ENCODE data around the gene LNPEP.
"Not testable (repeated sequence)": the region's sequence is repeated elsewhere in the genome, so short reads cannot be mapped to it uniquely, and the experiment has no call there.

The LNPEP gene

DNA sequence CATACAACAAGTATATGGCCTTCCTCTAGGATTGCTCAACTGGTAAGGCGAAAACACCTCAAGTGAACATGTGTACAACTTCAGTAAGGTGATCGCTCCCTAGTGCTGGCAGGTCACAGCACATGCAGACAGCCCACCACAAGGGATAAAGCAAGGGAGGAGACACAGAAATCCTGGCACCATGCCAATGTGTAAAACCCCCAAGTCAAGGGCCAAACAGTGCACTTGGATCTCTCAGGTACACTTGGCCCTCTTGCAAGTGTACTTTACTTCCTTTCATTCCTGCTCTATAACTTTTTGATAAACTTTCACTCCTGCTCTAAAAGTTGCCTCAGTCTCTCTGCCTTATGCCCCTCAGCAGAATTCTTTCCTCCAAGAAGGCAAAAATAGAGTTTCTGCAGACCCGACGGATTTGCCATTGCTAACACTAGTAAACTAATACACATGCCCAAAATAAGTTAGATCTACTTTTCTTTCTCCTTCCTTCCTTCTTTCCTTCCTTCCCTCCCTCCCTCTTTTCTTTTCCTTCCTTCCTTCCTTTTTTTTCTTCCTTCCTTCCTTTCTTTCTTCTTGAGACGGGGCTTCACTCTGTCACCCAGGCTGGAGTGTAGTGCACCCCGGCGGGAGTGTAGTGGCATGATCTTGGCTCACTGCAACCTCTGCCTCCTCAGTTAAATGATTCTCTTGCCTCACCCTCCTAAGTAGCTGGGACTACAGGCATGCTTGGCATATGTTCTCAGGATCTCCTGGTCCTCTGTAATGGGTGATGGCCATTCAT is 6.8 kb upstream of the LNPEP start:
- no peak for DNase-seq (ENCODE audit: low read depth in 3 of 3, low spot score in 1 of 3)

DNA sequence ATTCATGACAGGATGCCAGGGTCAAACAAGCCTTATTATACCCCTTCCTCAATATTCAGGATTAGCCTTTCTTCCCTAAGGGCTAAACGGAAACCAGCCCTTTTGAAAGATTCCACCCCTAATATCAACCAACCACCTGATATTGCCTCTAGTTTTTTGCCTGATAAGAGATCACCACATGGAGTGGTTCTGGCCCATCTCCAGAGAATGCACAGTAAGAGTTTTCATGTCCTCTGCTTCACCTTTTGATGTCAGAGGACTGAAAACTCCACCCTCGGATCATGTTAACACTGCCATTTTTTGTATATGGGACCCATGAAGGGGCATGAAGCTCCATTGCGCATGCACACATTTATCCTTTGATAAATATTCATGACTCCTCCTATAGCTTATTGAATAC is 5.8 kb upstream of the LNPEP start:
- DNase-seq (ENCODE audit: low read depth in 3 of 3, low spot score in 1 of 3) = no peak

DNA sequence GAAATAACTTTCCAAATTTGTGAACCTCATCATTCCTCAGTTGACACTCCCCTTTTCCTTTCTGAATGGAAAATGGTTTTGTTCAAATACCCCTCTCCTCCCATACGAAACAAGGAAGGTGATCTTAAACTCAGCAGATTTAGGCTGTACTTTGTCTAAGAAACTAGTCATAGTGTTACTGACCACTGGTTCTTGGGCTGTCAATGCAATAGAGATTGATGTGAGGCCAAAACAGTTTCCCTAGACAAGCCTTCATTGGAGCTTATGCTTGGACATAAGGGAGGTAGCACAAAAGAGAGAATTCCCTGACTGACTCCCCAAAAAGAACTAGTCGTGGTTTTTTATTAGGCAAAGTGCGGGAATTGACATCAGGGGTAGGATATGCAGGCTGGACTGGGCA is 5.3 kb upstream of the LNPEP start:
- no peak for DNase-seq (ENCODE audit: low read depth in 3 of 3, low spot score in 1 of 3)

DNA sequence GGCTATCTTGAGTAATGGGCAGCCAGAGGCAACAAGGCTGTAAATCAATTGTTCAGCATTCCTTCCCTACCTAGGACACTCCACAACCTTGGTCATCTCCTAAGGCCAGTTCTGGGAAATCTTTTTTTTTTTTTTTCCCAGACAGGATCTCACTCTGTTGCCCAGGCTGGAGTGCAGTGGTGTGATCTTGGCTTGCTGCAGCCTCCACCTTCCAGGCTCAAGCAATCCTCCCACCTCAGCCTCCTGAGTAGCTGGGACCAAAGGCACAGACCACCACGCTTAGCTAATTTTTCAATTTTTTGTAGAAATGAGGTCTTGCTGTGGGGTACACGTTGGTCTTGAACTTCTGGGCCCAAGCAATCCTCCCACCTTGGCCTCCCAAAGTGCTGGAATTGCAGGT is 4.8 kb upstream of the LNPEP start:
- DNase-seq (ENCODE audit: low read depth in 3 of 3, low spot score in 1 of 3) = not testable (repeated sequence)

DNA sequence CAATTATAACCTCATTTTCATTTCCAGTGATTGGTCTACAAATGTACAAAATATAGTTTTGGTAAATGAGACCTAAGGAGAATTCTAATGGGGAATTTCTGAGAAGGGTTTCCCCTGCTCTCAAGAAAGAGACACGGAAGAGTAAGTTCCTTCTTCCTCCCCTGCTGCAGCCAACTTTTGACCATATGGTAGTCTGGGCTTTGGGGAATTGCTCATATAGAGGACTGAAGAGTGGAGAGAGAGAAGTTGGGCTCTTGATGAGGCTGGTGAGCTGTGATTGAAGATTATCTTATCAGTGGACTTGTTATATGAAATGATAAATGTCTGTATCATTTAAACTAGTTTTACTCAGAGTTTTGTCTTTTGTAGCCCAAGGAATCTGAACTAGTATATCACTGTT is 4.3 kb upstream of the LNPEP start:
- no peak for DNase-seq (ENCODE audit: low read depth in 3 of 3, low spot score in 1 of 3)

DNA sequence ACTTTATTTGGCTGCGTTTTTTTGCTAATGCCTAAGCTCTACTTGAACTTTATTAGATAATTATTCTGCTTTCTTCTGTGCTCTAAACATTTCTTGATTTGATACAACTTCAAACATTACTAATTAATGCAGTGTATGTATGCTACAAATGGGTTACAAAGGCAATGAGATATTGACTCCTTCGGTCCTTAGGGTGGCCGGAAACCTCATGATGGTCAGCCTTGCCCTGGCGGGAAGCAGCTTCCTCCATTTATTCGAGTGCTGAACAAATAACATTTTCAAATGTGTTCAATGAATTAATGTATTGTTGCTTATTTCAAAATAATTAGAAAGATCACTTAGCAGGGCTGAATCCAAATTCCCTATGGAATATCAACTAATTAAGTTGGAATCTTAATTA is 3.9 kb upstream of the LNPEP start:
- DNase-seq (ENCODE audit: low read depth in 3 of 3, low spot score in 1 of 3) = no peak

DNA sequence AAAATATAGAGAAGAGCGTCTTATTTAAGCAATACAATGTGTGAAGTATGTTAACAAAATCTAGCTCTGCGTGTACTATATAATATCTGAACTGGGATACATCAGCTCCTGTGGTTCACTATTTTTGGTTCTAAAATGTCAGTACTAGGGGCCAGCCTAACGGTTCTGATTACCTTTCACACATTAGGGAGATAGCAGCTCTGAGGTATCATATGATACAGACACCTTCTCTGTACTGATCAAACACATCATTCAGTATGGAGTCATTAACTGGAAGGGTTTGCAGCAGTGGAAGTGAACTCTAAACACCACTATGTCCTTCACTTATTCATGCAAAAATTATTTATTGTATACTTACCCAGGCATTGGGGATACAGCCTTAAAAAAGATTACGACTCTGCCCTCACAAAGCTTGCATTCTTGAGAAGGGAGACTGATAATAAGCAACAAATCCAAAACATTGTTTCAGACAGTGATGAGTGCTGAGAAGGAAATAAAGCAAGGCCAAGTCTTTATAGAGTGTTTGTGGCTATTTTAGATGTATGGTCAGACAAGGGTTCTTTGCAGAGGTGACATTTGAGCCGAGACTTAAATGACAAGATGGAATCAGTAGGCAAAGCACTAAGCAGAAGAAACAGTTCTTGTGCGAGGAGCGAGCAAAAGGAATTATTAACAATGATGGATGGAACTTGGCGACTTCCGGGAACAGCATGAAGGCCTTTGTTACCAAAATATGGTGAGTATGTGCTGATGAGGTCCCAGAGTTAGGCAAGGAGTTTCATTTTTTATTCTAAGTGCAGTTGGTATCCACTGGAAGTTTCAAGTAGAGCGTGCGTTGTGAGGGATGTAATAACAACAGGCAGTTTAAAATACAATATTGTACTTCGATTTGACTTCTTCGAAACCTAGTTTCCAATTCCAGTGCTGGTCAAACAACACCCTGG is 1.8 kb upstream of the LNPEP start:
- no peak for DNase-seq (ENCODE audit: low read depth in 3 of 3, low spot score in 1 of 3)

DNA sequence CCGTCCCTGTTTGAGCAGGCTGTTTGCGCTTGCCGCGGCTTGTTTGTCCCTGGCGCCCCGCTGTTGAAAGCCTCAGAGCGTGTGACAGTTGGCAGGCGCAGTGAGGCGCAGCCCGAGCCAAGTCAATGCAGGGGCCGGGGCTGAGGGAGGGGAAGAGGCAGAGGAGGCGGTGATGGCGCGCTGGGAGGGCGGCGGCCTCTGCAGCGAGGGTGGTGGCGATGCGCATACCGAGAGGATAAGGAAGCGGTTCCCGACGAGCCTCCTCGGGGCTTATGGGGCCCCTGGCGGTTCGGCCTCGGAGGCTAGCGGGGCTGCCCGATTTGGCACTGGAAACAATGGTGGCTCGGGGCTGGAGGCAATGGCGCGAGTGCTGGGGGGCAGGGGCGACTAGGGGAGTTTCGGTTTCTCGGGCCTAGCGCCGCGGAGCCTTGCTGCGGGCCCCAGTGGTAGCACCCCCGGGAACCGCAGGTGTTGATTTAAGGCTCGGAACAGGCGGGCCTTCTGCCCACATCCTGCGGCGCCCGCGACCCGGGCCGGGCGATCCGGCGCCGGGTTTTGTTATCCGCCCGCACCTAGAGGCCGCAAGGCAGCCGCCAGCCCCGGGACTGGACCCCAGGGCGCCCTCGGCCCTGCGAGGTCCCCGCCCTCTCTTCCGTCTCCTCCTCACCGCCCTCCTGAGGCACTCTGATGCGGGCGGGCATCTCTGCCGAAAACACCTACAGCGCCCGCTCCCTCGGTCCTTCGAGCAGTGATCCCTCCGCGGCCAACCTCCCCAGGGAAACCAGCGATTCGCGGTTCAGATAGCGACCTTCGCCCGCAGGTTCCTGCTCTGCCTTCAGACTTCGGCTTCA is 947 bp upstream of the LNPEP start:
- peak; percentile 81 to 86 (median 86) for DNase-seq (ENCODE audit: low read depth in 3 of 3, low spot score in 1 of 3)

DNA sequence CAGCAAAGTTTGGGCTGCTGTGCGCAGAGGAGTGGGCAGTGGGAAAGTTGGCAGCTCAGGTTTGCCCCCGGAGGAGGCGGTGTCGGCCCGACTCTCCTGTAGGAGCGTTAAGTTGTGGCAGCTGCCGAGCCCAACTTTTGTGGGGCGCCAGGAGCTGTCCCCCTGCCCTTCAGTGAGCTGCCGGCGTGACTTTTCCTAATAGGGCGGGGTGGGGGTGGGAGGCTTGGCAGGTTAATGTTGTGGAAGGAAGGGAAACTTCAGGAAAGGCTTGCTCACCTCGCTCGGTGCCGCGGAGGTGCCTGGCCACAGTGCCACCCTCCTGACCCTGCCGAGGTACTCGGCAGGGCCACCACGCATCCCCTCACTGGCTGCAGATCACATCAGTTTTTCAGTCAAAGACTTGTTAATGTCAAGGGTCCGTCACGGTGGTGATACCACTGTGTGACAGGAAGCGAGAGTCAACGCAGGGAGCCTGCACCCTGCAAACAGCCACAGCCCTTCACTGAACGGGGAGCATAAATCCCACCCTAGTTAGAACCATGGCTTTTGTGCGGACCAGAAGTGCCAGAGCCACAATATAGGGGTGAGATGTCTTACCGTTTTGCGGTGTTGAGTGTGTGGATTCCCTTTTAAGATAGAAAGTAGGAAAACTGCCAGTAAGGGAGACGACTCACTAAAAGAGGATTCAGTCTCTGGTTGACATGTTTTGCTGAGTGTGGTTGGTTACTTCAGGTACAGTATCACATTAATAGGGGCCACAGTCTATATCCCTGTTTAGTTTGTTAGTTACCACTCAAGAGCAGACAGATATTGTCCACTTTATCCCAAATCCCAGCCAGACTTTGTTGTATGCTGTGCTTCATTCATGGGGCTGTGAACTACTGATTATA is 796 bp downstream of the LNPEP start:
- peak; percentile 5 to 15 (median 9) for DNase-seq (ENCODE audit: low read depth in 3 of 3, low spot score in 1 of 3)

DNA sequence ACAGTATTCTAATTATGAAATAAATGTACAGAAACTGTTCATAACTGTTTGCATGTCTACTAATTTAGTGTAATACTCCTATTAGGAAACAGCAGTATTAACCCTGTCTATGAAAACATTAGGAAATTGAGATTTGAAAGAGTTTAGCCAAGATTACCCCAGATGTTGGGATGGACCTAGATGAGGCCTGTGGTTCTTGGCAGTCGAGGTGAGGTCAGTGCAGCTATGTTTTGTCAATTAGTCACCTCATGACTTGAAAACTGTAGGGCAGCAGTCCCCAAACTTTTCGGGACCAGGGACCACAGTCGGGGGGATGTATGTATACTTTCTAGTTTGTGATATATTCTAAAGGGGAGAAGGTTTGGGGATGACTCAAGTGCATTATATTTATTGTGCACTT is 4.7 kb downstream of the LNPEP start:
- no peak for DNase-seq (ENCODE audit: low read depth in 3 of 3, low spot score in 1 of 3)

DNA sequence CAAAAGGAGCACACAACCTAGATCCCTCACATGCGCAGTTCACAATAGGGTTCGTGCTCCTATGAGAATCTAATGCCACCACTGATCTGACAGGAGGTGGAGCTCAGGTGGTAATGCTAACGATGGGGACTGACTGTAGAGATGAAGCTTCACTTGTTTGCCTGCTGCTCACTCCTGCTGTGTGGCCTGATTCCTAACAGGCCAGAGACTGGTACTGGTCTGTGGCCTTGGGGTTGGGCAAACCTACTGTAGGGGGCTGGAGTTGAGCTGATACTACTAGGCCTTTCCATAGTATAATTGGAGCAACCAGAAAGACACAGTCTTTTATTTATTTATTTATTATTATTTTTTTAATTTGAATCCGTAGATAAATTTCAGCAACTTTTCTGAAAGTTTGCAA is 5.3 kb downstream of the LNPEP start:
- no peak for DNase-seq (ENCODE audit: low read depth in 3 of 3, low spot score in 1 of 3)

DNA sequence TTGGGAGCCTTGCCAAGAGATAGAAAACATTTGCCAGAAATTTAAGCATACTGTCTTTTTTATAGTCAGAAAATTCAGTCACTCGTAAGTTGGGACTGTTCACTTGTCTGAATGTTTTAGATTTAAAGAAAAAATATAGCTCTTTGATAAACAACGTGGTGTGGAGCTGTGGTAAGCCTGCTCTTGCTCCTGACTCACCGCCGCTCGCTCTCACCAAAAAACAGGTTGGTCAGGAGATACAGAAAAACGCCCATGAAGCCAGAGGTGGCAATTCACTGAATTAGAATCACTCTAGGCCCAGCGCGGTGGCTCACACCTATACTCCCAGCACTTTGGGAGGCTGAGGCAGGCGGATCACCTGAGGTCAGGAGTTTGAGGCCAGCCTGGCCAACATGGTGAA is 6.2 kb downstream of the LNPEP start:
- DNase-seq (ENCODE audit: low read depth in 3 of 3, low spot score in 1 of 3) = no peak

DNA sequence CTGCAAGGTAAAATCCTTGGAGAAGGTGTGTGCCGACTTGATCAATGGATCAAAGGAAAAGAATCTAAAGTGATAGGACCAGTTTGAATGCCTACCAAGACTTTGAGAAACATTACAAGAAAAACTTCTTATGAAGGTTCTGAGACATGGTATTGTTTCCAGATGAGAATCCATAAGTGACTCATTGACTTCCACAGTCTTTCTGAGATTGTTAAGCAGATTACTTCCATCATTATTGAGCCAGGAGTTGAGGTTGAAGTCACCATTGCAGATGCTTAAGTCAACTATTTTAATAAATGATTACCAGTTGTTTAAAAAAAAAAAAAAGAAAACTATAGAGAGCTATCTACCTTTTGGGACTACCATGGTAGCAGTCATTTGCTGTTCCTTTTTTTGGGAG is 7.0 kb downstream of the LNPEP start:
- no peak for DNase-seq (ENCODE audit: low read depth in 3 of 3, low spot score in 1 of 3)

DNA sequence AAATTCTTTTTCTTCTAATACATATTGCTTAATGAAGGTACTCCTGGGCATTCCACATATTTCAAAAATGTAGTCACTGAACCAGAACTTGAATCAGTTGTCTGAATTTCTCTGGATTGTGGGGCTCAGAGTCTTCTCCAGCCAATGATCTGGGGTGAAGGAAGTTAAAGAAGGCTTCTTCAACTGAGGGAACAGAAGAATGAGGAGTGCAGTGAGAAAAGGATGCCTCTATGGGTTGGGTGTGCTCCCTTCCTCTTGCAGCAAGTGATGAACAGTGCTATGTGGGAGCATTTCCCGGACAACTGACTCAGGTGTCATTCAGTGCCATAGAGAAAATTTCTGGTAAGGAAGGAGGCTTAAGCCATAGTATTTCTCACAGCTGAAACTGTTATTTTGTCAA is 7.9 kb downstream of the LNPEP start:
- DNase-seq (ENCODE audit: low read depth in 3 of 3, low spot score in 1 of 3) = no peak

DNA sequence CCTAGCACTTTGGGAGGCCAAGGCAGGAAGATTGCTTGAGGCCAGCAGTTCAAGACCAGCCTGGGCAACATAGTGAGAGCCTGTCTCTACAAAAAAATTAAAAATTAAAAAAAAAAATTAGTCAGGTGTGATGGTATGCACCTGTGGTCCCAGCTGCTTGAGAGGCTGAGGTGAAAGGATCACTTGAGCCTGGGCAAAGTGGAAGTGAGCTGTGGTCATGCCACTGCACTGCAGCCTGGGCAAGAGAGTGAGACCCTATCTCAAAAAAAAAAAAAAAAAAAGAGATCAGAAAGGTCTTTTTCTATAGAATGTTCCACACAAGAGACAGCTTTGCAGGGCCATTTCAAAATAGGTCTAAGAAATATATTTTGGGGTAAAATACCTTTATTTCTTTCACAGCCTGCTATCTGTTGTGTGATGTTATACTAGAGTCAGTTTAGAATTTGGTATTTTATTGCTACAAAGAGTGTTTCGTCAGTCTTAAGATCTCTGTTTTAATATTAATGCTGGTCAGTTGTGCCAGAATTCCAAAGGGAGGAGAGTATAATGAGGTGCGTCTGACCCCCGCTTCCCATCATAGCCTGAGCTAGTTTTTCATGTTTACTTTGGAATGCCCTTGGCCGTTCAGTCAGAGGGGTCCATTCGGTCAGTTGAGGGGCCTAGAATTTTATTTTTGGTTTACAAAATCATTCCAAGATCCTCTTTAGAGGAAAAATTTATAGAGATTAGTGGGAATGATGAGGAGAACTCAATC is 9.4 kb downstream of the LNPEP start:
- no peak for DNase-seq (ENCODE audit: low read depth in 3 of 3, low spot score in 1 of 3)

DNA sequence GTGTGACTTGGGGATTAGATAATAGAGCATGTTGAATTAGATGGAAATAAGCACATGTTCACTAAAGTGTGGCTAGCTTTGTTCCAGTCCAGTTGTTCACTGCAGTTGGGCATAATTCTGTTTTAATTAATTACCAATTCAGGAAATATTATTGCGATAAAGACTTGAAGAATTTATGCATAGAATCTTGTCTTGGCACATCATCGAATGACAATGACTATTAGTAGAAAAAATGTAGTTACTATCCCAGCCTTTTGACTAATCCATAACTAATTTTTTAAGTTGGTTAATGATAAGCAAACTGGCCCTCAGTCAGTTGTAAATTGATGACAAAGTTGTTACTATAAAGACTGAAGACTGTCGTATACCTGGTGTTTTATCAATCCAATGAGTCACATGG is 10.5 kb downstream of the LNPEP start:
- no peak for DNase-seq (ENCODE audit: low read depth in 3 of 3, low spot score in 1 of 3)

DNA sequence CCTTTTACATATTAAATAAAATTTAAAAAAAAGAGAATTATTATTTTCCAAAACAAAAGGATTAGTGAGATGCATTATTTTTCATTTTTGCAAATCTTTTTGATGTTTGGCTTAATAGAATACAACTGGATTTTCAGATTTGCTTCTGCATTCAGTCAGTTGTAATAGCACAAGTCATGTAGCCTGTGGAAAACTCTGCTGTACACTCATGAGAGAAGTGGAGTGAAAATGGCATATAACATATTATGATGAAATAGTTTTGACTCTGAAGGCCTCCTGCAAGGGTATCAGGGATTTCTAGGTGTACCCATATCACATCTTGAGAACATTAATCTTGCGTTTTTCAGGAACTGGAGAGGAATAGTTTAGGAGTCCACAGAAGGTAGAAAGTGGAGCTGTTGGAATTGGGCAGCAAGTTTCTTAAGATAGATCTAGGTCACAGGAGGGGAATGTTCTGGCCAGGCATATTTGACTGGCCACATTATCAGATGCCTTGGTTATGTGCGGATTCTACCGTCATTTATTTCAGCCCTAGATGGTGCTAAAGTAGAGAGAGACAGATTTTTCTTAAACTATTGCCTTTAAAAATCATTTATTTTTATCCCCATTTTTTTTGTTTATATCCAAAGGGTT is 16.4 kb downstream of the LNPEP start:
- DNase-seq (ENCODE audit: low read depth in 3 of 3, low spot score in 1 of 3) = no peak

DNA sequence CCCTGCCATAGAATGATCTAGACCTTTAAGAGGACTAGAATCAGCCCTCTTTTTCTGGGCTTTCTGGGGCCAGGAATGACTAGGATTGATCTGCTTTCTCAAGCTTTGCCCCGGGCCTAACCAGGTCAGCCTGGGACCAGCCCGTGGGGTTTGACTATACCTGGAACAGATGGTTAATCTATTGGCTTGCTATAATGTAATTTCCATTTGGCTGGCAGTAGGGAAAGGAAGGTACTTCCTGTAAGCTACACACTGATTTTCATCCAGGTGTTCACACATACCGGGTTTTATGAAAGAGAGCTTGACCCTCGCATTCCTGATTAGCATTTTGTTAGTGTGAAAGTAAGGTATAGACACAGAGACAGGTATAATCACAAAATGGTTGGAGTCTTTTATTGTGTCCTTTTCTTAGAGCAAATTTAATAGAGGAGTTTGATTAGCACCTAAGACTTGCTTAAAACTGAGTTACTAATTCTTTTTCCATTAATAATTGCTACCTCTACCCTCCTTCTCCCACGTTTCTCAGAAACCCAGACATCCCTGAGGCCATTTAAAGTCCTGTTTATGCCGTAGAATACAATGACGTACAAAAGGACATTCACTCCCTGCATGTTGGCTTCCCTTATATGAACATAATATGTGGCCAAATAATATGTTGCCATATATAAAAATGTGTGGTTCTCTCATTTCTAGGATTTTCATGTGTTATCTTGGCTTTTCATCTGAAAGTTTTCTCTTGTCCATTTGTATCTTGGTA is 17.3 kb downstream of the LNPEP start:
- no peak for DNase-seq (ENCODE audit: low read depth in 3 of 3, low spot score in 1 of 3)

All from stimulated activated CD4-positive, alpha-beta T cell treated with anti-CD3 and anti-CD28 coated beads, TNF-alpha, amount 100 ng/mL, for 1 hour (primary cell).